Sigmoid colon (tissue), 7 donors: ENCODE results near the gene WNT11. TPM values are rescaled to one million over a fixed set of nuclear protein-coding genes. Genes with fewer than 3 reads are reported as not detected.

Experiments used
- DNase-seq: peaks from one replicate; pipeline ENCODE4 v3.0.0-alpha.2; 2019
- H3K27ac ChIP-seq, 4 donors: fragments of 200-600 bp; sonication (generic); one replicate each; pipeline ENCODE4 v1.5.1; 2016 to 2019; ENCODE audit warnings: mild to moderate bottlenecking in 1 of 4
- H3K27me3 ChIP-seq, 3 donors: fragments of 200-600 bp; sonication (generic); one replicate each; pipeline ENCODE4 v1.5.1; 2019; ENCODE audit warnings: mild to moderate bottlenecking in 1 of 3
- H3K36me3 ChIP-seq, 4 donors: fragments of 200-600 bp; sonication (generic); one replicate each; pipeline ENCODE4 v1.5.1; 2016 to 2019
- H3K4me1 ChIP-seq, 4 donors: fragments of 200-600 bp; sonication (generic); one replicate each; pipeline ENCODE4 v1.5.1; 2017 to 2019
- H3K4me3 ChIP-seq, 4 donors: fragments of 200-600 bp; sonication (generic); one replicate each; pipeline ENCODE4 v1.5.1; 2017 to 2019; ENCODE audit warnings: mild to moderate bottlenecking in 2 of 4, moderate library complexity in 1 of 4
- H3K9me3 ChIP-seq, 4 donors: fragments of 200-600 bp in 3 of 4; sonication (generic) in 3 of 4; one replicate each; pipeline versions ENCODE4 v1.5.1 to v1.6.1; 2013 to 2019
- EP300 ChIP-seq, 4 donors: sonication (generic); formaldehyde crosslinking; IDR thresholded peaks; one replicate each; pipeline ENCODE4 v1.6.1; 2017; ENCODE audit warnings: antibody characterized with exemption in 4 of 4
- POLR2A ChIP-seq, 2 donors: fragments of 450-650 bp; IDR thresholded peaks; one replicate each; pipeline ENCODE4 v1.6.1; 2016; ENCODE audit warnings: antibody characterized with exemption in 2 of 2, mild to moderate bottlenecking in 2 of 2, moderate library complexity in 2 of 2
- POLR2AphosphoS5 ChIP-seq, 4 donors: sonication (generic); formaldehyde crosslinking; IDR thresholded peaks; one replicate each; pipeline ENCODE4 v1.6.1; 2017; ENCODE audit warnings: antibody characterized with exemption in 4 of 4
- WGBS, 2 donors: extraction: QIAGEN DNeasy Blood & Tissue Kit; methylation state at CpG; one replicate each; pipeline ENCODE4 v1.1.7; 2013; 5-methylcytosine and 5-hydroxymethylcytosine counted together
- intact Hi-C: fragments of 100-400 bp; cut with DNase I; formaldehyde crosslinking; loops from one replicate; pipeline ENCODE4 v1.15.1; 2023
- polyA plus RNA-seq, 3 donors: library from polyadenylated mRNA; stranded (reverse); fragments of 200-250 nt; gene quantifications; one replicate each; pipeline ENCODE4 v1.2.3, GENCODE V29; 2013
- total RNA-seq, 4 donors: library from RNA; depleted of rRNA; stranded (reverse); fragments of >200 nt; gene quantifications; one replicate each; pipeline ENCODE4 v1.1.0, GENCODE V29; 2016
- TF ChIP-seq, protein P1 (sequence below), 4 experiments: fragments of 450-650 bp in 3 of 4; fragments of 200-600 bp in 1 of 4; IDR thresholded peaks; one replicate each; pipeline ENCODE4 v1.5.1; 2016 to 2019; ENCODE audit warnings: antibody characterized with exemption in 4 of 4, mild to moderate bottlenecking in 3 of 4, moderate library complexity in 2 of 4
- donor health status: healthy with polysubstance abuse.
- donor health status: Bipolar disorder and iron deficiency.
- donor health status: healthy.

Gene WNT11
- total and polyA plus RNA-seq, 7 donors, result 0.92 to 8.9 (median 2.2) TPM

- TF ChIP-seq EP300 (IDR thresholded peaks at IDR 0.05) (no peak), POLR2AphosphoS5 (IDR thresholded peaks at IDR 0.05) (no peak), POLR2A (IDR thresholded peaks at IDR 0.05) (no peak)
- TF ChIP-seq, protein P1, sequence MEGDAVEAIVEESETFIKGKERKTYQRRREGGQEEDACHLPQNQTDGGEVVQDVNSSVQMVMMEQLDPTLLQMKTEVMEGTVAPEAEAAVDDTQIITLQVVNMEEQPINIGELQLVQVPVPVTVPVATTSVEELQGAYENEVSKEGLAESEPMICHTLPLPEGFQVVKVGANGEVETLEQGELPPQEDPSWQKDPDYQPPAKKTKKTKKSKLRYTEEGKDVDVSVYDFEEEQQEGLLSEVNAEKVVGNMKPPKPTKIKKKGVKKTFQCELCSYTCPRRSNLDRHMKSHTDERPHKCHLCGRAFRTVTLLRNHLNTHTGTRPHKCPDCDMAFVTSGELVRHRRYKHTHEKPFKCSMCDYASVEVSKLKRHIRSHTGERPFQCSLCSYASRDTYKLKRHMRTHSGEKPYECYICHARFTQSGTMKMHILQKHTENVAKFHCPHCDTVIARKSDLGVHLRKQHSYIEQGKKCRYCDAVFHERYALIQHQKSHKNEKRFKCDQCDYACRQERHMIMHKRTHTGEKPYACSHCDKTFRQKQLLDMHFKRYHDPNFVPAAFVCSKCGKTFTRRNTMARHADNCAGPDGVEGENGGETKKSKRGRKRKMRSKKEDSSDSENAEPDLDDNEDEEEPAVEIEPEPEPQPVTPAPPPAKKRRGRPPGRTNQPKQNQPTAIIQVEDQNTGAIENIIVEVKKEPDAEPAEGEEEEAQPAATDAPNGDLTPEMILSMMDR (IDR thresholded peaks at IDR 0.05), result no peak
- H3K27ac ChIP-seq, result no peak overlapping the region
These were observed 20.3 kb upstream of the WNT11 start for GRCh38 chr11:76226626-76227025.

GRCh38 chr11:76225122-76225611 is 18.9 kb upstream of the WNT11 start:
- DNase-seq, result no peak
- H3K4me3 ChIP-seq, result no peak overlapping the region
- H3K9me3 ChIP-seq, result no peaks in the 10 kb centered on the region
- no peaks in the 10 kb centered on the region for H3K36me3 ChIP-seq
- H3K27ac ChIP-seq, result peak overlapping the region in 1 of 4 donors; percentile 22
- no peak for TF ChIP-seq POLR2A (IDR thresholded peaks at IDR 0.05)
- no peak for TF ChIP-seq EP300 (IDR thresholded peaks at IDR 0.05)
- no peak for TF ChIP-seq POLR2AphosphoS5 (IDR thresholded peaks at IDR 0.05)
- TF ChIP-seq, protein P1 (IDR thresholded peaks at IDR 0.05), result no peak
- 92% methylated on average over 17 of the region's 17 CpGs for WGBS, 2 donors
- H3K4me1 ChIP-seq, result no peaks in the 10 kb centered on the region
- H3K27me3 ChIP-seq, result no peaks in the 10 kb centered on the region
- intact Hi-C loops, result no loop called here

More at GRCh38 chr11:76226626-76227025, 20.3 kb upstream of the WNT11 start:
- H3K9me3 ChIP-seq, result no peaks in the 10 kb centered on the region
- intact Hi-C loops, result no loop called here
- no peaks in the 10 kb centered on the region for H3K4me1 ChIP-seq
- DNase-seq, result no peak
- H3K27me3 ChIP-seq, result no peaks in the 10 kb centered on the region
- H3K36me3 ChIP-seq, result no peaks in the 10 kb centered on the region
- H3K4me3 ChIP-seq, result no peak overlapping the region
- 76 to 94% methylated on average over 3 of the region's 3 CpGs for WGBS, 2 donors

GRCh38 chr11:76224461-76225121 is 18.3 kb upstream of the WNT11 start:
- Histone ChIP-seq H3K9me3 (no peaks in the 10 kb centered on the region), H3K4me3 (no peak overlapping the region), H3K4me1 (no peaks in the 10 kb centered on the region), H3K27ac (no peak overlapping the region), H3K36me3 (no peaks in the 10 kb centered on the region), H3K27me3 (no peaks in the 10 kb centered on the region)
- DNase-seq, result no peak
- 87 to 88% methylated on average over 10 of the region's 10 CpGs for WGBS, 2 donors
- TF ChIP-seq, protein P1 (IDR thresholded peaks at IDR 0.05), result no peak
- intact Hi-C loops, result no loop called here

DNA sequence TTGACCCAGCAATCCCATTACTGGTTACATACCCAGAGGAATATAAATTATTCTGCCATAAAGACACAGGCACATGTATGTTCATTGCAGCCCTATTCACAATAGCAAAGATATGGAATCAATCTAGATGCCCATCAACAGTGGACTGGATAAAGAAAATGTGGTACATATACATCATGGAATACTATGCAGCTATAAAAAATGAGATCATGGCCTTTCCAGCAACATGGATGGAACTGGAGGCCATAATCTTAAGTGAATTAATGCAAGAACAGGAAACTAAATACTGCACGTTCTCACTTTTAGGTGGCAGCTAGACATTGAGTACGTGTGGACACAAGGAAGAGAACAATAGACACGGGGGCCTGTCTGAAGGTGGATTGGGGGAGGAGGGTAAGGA is 15.1 kb upstream of the WNT11 start:
- Histone ChIP-seq H3K36me3 (no peaks in the 10 kb centered on the region), H3K27ac (no peak overlapping the region), H3K9me3 (no peaks in the 10 kb centered on the region), H3K4me1 (no peaks in the 10 kb centered on the region), H3K4me3 (no peak overlapping the region), H3K27me3 (no peaks in the 10 kb centered on the region)
- WGBS, 2 donors, result 84 to 85% methylated on average over 3 of the region's 3 CpGs
- no peak for DNase-seq
- TF ChIP-seq EP300 (IDR thresholded peaks at IDR 0.05), result no peak
- TF ChIP-seq, protein P1 (IDR thresholded peaks at IDR 0.05), result no peak
- TF ChIP-seq POLR2AphosphoS5 (IDR thresholded peaks at IDR 0.05), result no peak
- TF ChIP-seq POLR2A (IDR thresholded peaks at IDR 0.05), result no peak
- intact Hi-C loops, result no loop called here

DNA sequence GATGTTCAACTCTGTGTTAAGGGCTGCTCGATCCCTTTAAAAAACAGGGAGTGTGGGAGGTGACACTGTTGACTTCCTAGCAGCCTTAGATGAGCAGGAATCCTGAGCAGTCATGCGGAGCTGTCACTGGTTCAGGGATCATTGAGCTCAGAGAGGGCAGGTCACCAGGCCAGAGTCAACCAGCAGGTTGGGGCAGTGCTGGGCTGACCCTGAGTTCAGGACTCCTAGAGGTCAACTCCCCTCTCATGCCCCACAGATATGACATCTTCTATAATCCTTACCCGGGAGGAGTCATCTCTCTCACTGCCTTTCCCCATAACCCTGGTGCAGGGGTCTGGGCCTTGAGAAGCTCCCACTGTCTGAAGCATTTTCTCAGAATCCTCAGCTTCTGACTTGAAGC is 12.9 kb upstream of the WNT11 start:
- Histone ChIP-seq H3K27ac (no peak overlapping the region), H3K9me3 (no peaks in the 10 kb centered on the region), H3K27me3 (no peaks in the 10 kb centered on the region), H3K36me3 (no peaks in the 10 kb centered on the region), H3K4me3 (no peak overlapping the region), H3K4me1 (no peaks in the 10 kb centered on the region)
- no peak for TF ChIP-seq POLR2AphosphoS5 (IDR thresholded peaks at IDR 0.05)
- TF ChIP-seq, protein P1 (IDR thresholded peaks at IDR 0.05), result no peak
- TF ChIP-seq POLR2A (IDR thresholded peaks at IDR 0.05), result no peak
- no peak for TF ChIP-seq EP300 (IDR thresholded peaks at IDR 0.05)
- no peak for DNase-seq
- 79 to 88% methylated on average over 3 of the region's 3 CpGs for WGBS, 2 donors
- intact Hi-C loops, result no loop called here
